ENCODE data around the gene ACACA.

The ACACA gene

GRCh38 chr17:37219876-37220606, 186.6 kb downstream of the ACACA start:
- no peak for DNase-seq

DNA sequence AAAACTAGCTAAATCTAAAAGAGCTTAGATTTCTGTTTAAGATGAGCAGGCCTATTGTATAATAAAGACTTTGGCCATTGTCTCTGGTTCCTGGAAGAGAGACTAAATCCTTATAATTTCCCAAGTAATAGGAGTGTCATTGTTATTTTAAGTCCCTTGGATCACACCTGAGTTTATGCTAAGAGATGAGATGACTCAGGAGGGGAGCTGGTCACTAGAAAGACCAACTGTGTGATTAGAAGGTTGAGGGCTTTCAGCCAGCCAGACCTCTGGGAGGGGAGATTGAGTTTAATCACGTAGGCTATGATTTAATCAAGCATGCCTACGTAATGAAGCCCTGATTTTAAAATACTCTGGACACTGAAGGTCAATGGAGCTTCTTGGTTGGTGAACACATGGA, 187.8 kb downstream of the ACACA start:
- DNase-seq: no peak

GRCh38 chr17:37214416-37214815, 192.2 kb downstream of the ACACA start:
- DNase-seq: no peak

DNA sequence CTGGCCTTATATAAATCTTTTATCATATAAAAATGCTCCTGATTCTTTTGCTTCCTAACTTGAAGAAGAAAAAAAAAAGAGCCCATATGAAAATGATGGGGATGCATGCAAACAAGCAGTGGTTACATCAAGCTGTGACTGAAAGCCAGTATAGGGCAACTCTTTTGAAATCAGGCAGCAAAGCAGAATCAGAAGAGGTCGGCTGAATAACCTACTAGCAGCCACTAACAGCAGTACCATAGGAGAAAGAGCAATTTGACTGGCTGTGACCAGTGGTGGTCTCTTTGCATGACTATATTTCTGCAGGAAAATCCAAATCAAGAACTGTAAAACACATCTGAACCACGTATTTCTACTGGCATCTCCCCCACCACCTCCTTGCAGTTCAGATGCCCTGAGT, 192.7 kb downstream of the ACACA start:
- no peak for DNase-seq

DNA sequence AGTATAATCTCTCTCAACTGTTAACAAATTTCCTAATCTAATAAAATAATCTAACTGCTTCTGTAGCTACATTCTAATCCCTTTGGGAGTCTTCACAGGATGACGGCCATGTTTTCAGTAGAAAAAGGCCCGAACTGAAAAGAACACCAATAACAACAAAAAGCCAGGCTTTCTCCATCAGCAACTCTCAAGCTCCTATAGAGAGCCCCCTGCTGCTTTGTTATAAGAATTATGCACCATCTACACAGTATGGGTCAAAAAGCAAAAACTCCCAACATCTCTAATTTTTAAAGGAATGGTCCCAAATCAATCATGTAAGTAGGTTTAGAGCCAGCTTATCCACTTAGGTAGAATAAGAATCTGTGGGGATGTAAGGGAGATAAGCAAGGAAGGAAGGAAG, 194.5 kb downstream of the ACACA start:
- DNase-seq: no peak

DNA sequence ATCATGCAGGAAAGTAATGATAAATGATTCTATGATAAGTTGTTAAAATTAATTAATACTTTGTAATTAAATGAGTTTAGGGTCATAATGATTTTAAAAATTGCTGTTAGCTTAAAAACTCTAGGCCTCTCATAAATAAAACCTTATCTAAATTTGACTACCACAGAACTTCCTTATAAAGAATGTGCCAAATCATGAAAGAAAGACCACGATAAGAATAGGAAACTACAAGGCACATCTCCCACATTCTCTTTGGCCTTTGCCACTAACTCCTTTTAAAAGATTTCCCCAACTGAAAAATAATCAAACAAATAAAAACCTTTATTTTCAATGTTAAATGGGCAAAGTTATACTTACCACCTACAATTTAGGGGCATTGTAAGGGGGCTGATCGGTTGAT, 195.5 kb downstream of the ACACA start:
- no peak for DNase-seq

GRCh38 chr17:37207103-37207502, 199.5 kb downstream of the ACACA start:
- DNase-seq: no peak

GRCh38 chr17:37206299-37206698, 200.3 kb downstream of the ACACA start:
- no peak for DNase-seq

- no peak for DNase-seq
Measured at GRCh38 chr17:37200497-37200896, 206.1 kb downstream of the ACACA start.

- DNase-seq: no peak
Measured at GRCh38 chr17:37197336-37197735, 209.3 kb downstream of the ACACA start.

- DNase-seq: no peak
Measured at GRCh38 chr17:37194208-37194607, 212.4 kb downstream of the ACACA start.

DNA sequence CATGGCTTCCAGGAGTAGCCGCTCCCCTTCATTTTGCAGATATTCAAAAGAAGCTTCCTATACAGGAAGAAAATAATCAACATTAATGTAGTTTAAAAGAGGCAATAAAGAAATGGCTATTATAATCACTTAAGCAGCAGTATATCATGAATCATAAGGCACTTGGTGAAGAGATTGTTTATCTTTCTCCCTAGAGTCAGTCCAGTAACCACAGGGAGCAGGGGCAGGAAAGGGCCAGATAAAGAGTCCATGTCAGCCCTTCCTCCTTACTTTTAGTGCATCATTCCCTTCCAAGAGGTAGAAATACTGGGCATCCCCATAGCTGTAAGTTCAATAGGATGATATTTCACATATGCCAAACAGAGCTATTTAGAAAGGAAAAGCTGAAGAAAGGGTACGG, 215.4 kb downstream of the ACACA start:
- no peak for DNase-seq

GRCh38 chr17:37190493-37190892, 216.1 kb downstream of the ACACA start:
- DNase-seq: no peak

- DNase-seq: no peak
Measured at GRCh38 chr17:37188157-37188556, 218.5 kb downstream of the ACACA start.

DNA sequence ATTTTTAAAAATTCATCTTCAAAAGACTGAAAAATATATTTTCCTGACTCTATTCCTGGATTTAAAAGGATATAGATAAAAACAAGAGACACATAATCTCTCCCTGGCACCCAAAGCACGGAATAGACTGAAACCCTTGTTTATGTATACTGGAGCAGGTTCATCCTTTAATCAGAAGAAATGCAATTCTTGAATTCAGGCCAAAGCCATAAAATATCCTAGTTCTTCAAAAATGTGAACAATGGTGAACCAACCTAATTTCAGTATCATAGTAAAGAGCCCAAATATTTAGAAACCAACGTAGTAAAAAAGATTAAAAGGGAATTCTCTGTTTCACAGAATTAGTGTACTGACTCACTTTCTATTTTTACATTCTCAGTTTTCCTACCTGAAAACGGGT, 219.4 kb downstream of the ACACA start:
- DNase-seq: no peak

DNA sequence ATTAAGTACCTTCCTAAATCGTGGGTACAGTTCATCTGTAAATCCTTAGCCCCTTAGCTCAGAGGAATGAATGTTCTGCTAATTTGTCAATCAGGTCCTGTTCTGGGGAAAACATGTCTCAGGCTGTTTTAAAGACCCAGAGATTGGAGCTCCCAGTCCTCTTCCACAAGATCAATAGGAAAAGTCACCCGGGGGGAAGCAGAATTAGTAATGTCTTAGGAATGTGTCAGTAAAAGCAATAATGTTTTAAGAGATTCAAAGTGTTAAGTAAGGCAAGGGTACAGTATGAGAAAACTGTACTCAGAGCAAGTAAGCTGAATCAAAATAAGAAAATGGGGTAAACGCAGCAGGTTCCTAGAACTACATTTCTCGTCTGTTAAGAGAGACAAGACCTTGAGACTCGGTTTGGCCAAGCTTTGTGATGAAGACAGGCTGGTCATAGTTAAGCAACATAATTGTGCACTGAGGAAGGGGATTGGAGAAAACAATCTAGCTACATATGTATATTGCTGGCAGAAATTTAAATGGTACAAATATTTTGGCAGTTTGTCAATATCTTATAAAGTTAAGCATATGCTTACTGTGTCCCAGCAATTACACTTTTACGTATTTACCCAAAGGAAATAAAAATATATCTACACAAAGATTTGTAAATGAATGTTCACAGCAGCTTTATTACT, 223.7 kb downstream of the ACACA start:
- DNase-seq: no peak

- no peak for DNase-seq
Measured at GRCh38 chr17:37180376-37180775, 226.3 kb downstream of the ACACA start.

- no peak for DNase-seq
Measured at GRCh38 chr17:37179893-37180292, 226.7 kb downstream of the ACACA start.

DNA sequence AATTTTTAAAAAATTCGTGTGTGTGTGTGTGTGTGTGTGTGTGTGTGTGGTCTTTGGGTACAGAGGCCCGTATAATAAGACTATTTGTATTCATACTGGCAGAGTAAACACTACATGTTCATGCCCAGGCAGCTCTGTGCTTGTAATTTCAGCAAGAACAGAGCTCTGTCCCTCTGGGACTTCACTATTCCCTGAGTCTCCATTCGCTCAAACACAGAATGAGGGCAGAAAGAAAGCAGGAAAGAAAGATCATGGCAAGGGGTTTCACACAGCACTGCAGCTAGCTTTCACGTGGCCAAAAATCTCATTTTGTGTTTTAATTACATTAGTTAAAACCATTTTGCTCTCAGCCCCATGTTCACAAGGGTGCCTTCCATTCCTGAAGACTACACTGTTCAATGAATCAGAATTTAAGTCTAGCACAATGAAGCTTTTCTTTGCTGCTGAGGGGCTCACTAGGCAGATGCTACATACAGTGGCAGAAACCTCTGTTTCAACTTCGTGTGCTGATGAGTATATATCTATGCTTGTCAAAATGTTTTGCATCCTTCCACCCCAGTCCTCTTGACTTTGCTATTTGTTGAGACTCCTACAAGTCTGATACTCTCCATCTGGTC, 229.3 kb downstream of the ACACA start:
- no peak for DNase-seq

DNA sequence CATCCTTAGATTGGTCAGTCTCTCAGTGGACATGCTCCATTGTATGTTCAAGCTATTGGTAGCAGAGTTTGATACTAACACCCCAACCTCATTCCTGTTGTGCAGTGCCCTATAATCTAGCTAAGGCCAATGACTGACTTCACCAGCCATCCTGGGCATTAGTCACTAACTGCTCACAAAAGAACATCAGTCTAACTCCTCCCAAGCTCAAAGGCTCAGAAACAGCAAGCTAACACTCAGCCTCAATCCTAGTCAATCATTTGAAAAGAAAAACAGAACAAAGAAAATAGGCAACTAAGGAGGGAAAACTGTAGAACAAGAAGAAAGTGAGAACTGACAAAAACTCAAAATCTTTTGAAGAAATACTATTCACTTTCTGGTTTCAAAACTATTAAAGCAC, 229.9 kb downstream of the ACACA start:
- DNase-seq: no peak

DNA sequence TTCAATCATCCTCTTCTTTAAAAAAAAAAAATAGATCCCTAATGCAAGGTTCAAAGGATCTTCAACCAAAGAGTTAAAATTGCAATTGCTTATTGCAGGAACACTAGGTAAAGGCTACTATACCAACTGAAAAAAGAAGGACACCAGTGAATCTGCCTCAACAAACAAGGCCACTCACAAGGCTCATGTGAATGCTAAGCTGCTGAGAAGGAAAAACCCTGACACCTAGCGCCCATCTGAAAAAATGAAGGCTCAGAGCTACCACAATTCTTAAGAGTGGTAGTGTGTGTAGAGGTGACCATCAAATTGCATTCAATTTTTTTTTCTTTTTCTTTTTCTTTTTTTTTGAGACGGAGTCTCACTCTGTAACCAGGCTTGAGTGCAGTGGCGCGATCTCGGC, 232.4 kb downstream of the ACACA start:
- no peak for DNase-seq

- DNase-seq: no peak
Measured at GRCh38 chr17:37170881-37171425, 235.7 kb downstream of the ACACA start.

- no peak for DNase-seq
Measured at GRCh38 chr17:37168731-37169353, 237.8 kb downstream of the ACACA start.

- no peak for DNase-seq
Measured at GRCh38 chr17:37167756-37168155, 238.9 kb downstream of the ACACA start.

Data from stimulated activated CD4-positive, alpha-beta T cell treated with anti-CD3 and anti-CD28 coated beads, Interleukin-15, amount 100 ng/mL, for 24 hours (primary cell).